ENCODE data around the gene RPS27L.

GRCh38 chr15:63188247-63188925 is 31.1 kb upstream of the RPS27L start:
- TF ChIP-seq CTCF (conservative IDR thresholded peaks at IDR 0.05 in 1 of 2, IDR thresholded peaks at IDR 0.05 in 1 of 2; ENCODE audit: low read depth in 1 of 2, low read length in 2 of 2) = no peak
- TF ChIP-seq EZH2 (IDR thresholded peaks at IDR 0.05; ENCODE audit: low read length, missing control alignments) = no peak
